Measurements from ENCODE around the gene TATDN3.
A peak's percentile ranks its signal among the peaks of the same experiment; 100 is the strongest.
"Not testable (repeated sequence)": the region's sequence is repeated elsewhere in the genome, so short reads cannot be mapped to it uniquely, and the experiment has no call there.

TATDN3 gene

DNA sequence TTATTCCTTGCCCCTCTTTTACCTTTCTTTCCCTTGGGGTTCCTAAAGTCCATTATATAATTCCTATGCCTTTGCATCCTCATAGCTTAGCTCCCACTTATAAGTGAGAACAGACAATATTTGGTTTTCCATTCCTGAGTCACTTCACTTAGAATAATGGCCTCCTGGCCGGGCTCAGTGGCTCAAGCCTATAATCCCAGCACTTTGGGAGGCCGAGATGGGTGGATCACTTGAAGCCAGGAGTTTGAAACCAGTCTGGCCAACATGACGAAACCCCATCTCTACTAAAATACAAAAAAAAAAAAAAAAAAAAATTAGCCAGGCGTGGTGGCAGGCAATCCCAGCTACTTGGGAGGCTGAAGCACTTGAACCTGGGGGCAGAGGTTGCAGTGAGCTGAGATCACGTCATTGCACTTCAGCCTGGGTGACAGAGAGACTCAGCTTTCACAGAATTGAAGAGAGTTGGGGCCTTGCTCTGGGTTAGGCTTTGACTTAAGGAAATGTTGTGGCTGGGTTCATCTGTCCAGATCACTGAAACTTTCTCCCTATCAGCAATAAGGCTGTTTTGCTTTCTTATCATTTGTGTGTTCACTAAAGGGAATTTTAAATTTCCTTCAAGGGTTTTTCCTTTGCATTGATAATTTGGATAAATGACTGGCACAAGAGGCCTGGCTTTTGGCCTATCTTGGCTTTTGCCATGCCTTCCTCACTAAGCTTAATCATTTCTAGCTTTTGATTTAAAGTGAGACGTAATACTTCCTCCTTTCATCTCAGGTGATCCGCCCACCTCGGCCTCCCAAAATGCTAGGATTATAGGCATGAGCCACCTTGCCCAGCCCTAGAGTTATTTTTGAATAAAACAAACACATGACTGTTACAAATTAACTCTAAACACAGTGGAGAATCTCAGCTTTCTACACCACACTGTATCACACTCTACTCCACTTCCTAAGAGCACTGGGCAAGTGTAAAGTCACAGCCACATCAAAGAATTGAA, 41.8 kb downstream of the TATDN3 start:
- not testable (repeated sequence) for DNase-seq

DNA sequence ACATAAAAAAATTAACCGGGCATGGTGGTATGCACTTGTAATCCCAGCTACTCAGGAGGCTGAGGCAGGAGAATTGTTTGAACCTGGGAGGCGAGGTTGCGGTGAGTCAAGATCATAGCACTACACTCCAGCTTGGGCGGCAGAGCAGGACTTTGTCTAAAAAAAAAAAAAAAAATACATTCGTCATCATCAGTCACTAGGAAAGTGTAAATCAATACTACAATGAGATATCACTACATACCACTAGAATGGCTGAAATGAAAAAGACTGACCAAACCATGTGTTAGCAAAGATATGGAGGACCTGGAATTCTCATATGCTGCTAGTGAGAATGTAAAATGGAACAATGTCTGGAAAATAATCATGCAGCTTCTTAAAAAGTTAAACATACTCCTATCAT, 46.5 kb downstream of the TATDN3 start:
- no peak for DNase-seq

GRCh38 chr1:212844521-212844920, 52.8 kb downstream of the TATDN3 start:
- not testable (repeated sequence) for DNase-seq

DNA sequence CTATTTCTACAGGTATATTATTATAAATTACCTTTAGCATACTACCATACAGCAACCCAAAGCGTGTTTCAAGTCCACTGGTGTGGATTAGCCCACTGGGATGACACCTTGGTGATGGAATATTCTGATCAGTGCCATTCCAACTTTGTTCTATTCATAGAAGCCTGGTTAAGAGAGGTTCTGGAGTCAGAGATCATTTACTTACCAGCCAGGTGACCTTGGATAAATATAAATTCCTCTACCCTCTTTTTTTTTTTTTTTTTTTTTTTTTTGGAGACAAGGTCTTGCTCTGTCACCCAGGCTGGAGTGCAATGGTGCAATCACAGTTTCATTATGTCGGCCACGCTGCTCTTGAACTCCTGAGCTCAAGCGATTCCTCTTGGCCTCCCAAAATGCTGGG, 55.9 kb downstream of the TATDN3 start, which contains the start of gene SPATA45:
Gene SPATA45, minus strand, starts transcription at position 101 of the 400 bp plus-strand sequence. CDS start 11,500 bp downstream, outside the sequence.
- no peak for DNase-seq

- DNase-seq = no peak
Observed at GRCh38 chr1:212852105-212852688, 60.5 kb downstream of the TATDN3 start.

DNA sequence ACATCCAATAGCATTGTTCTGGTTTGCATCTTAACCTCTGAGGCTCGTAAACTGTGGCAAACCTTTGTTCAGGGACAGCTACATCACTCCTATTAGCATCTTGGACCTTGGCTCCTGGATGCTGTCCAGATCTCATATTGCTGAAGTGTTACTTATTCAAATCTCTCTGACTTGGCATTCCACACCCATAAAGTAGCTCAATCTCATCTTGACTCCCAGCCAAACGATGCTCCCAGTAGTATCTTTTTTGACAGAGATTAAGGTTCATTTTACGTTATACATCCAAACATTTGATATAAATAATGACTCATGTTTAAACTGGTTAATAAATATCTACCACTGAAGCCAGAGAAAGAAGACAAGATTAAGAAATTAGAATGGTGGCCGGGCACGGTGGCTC, 62.0 kb downstream of the TATDN3 start:
- no peak for DNase-seq

DNA sequence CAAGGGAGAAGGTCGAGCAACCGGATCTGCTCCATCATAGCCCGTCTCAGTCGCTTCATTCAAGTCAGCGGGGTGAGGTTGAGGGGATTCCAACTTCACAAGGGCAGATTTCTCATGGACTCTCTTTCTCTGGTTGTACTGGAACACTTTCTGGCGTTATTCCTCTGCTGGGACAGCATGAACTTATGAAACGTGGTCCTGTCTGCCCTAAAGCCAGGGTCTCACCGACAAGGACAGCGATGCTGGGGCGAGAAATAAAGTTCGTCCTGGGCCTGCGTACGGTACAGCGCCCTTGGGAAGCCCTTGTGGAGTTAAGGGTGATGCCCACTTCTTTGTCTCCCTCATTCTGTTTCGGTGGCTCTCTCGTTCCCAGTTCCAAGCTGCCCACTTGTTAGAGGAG, 65.1 kb downstream of the TATDN3 start:
- no peak for DNase-seq

DNA sequence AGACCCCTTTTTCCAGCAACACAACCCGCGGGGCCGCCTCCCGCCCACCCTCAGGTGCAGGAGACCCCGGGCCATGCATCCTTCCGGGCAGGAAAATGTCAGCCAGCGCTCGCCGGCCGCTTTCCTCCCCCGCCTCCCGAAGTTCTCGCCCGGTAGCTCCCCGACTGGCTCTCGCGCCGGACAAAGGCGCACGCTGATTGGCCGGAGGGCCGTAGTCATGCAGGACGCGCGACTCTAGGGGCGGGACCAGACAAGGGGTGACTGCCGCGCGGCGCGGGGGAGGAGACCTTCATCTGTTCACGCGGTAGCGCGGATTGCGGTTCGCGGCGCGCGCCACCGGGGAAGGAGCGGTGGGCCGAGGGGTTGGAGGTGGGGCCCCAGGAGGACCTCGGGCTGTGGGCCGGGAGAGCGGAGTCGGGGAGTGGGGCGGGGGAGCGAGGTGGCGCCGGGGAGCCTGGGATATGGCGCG, 66.3 kb downstream of the TATDN3 start, which contains the start of gene FLVCR1:
Gene FLVCR1, plus strand, starts transcription at position 284 of the 469 bp plus-strand sequence. Its CDS starts 178 bp downstream, at position 462.
- peak; percentile 89 for DNase-seq

DNA sequence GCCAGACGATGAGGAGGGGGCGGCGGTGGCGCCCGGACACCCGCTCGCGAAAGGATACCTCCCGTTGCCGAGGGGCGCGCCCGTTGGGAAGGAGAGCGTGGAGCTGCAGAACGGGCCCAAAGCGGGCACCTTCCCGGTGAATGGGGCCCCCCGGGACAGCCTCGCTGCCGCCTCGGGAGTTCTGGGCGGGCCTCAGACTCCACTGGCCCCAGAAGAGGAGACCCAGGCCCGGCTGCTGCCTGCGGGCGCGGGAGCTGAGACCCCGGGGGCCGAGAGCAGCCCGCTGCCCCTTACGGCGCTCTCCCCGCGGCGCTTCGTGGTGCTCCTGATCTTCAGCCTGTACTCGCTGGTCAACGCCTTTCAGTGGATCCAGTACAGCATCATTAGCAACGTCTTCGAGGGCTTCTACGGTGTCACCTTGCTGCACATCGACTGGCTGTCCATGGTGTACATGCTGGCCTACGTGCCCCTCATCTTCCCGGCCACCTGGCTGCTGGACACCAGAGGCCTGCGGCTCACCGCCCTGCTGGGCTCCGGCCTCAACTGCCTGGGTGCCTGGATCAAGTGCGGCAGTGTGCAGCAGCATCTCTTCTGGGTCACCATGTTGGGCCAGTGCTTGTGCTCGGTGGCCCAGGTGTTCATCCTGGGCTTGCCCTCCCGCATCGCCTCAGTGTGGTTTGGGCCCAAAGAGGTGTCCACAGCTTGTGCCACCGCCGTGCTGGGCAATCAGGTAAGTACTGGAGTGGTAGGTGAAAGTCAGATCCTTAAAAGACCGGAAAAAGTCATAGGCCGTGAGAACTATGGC, 67.0 kb downstream of the TATDN3 start:
- DNase-seq = no peak

- no peak for DNase-seq
Observed at GRCh38 chr1:212860713-212861581, 69.3 kb downstream of the TATDN3 start.

DNA sequence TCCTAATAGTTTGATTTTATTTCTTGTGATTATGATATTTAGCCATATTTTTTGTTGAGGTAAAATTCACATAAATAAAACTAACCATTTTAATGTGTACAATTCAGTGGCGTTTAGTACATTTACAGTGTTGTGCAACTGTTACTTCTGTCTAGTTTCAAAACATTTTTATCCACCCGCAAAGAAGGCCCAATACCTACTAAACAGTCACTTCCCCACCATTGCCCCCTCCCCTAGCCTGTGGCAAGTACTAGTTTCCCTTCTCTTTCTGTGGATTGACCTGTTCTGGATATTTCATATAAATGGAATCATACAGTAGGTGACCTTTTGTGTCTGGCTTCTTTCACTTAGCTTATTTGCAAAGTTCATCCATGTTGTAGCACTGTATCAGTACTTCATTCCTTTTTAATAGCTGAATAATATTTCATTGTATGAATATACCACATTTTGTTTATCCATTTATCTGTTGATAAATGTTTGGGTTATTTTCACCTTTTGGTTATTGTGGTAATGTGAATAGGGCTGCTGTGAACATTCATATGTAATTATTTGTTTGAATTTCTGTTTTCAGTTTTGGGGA, 70.5 kb downstream of the TATDN3 start:
- DNase-seq = no peak

- not testable (repeated sequence) for DNase-seq
Observed at GRCh38 chr1:212863345-212863744, 71.7 kb downstream of the TATDN3 start.

DNA sequence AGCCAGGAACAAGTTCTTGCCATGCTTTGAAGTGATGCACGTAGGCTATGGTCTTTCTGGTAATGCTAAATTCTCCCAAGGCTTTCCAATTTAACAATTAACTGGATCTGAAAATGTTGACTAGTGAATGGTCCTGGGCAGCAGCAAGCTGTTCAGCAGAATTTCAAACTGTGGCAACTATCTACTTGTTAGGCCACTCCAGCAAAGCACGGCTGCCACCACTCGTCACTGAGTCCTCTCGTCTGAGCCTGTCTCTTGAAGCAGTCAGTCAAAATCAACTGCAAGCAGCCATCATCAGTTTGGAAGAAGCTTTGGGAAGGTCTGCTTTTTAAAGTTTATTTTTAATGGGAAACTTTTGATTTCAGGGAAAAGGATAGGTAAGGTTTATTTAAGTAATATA, 72.5 kb downstream of the TATDN3 start:
- DNase-seq = no peak
